ENCODE results near the gene FUT8. TPM values are rescaled to one million over a fixed set of nuclear protein-coding genes. Genes with fewer than 3 reads are reported as not detected.

The FUT8 gene
- total and polyA plus RNA-seq, 2 of the 8 experiments (the other 6 are each of a cell fraction or from before 2014, with no cell fraction given), result 10.5 to 25.1 TPM

GRCh38 chr14:65623759-65624158, 211.2 kb downstream of the FUT8 start:
- FAIRE-seq (no peak), DNase-seq (ENCODE audit: low read depth in 1 of 2, low spot score in 2 of 2) (no peak)
- no peak overlapping the region for H2AK5ac ChIP-seq (ENCODE audit: low read depth, low read length)
- TF ChIP-seq BACH1 (IDR thresholded peaks at IDR 0.05; ENCODE audit: low read length) (no peak), GTF2F1 (IDR thresholded peaks at IDR 0.05; ENCODE audit: borderline replicate concordance, low read depth, low read length) (no peak), NANOG (IDR thresholded peaks at IDR 0.05; ENCODE audit: insufficient read depth, low read depth, low read length, poor library complexity, severe bottlenecking) (no peak), HDAC6 (IDR thresholded peaks at IDR 0.05; ENCODE audit: low read depth, low read length) (no peak), TAF1 (IDR thresholded peaks at IDR 0.05; ENCODE audit: low read depth, low read length) (no peak), MAX (IDR thresholded peaks at IDR 0.05) (no peak), RFX5 (IDR thresholded peaks at IDR 0.05; ENCODE audit: borderline replicate concordance, low read depth, low read length) (no peak), CBX5 (IDR thresholded peaks at IDR 0.05; ENCODE audit: low read depth, low read length) (no peak), SUZ12 (IDR thresholded peaks at IDR 0.05; ENCODE audit: low read length) (no peak), CEBPB (IDR thresholded peaks at IDR 0.05; ENCODE audit: low read depth, low read length) (no peak), HDAC2 (IDR thresholded peaks at IDR 0.05; ENCODE audit: borderline replicate concordance in 1 of 2, low read depth in 2 of 2, low read length in 2 of 2) (no peak), TEAD4 (IDR thresholded peaks at IDR 0.05; ENCODE audit: low read depth, low read length) (no peak)
- H2BK15ac ChIP-seq (ENCODE audit: low read length), result no peak overlapping the region
- H3K23ac ChIP-seq (ENCODE audit: insufficient read length), result no peak overlapping the region
- no peak overlapping the region for H2BK12ac ChIP-seq (ENCODE audit: low read depth, low read length)
- no peak overlapping the region for H3K9ac ChIP-seq (replicated peaks in 1 of 4; ENCODE audit: extremely low read depth in 1 of 4, low read depth in 3 of 4, low read length in 3 of 4)
- no peaks in the 10 kb centered on the region for H3K23me2 ChIP-seq (ENCODE audit: low read depth, low read length)
- no peak overlapping the region for H2BK5ac ChIP-seq (ENCODE audit: low read depth, low read length)
- no peaks in the 10 kb centered on the region for H3K9me3 ChIP-seq (ENCODE audit: insufficient read depth in 2 of 2, low read depth in 1 of 2, low read length in 1 of 2)
- H4K20me1 ChIP-seq (replicated peaks in 1 of 2; ENCODE audit: control insufficient read depth in 1 of 2, insufficient read depth in 2 of 2, low read length in 2 of 2), result no peaks in the 10 kb centered on the region
- no peak overlapping the region for H3K4ac ChIP-seq (replicated peaks; ENCODE audit: insufficient read length, low read depth, low read length)
- no peak overlapping the region for H3K14ac ChIP-seq (ENCODE audit: insufficient read length)
- no peaks in the 10 kb centered on the region for H3K36me3 ChIP-seq (ENCODE audit: control insufficient read depth in 2 of 4, insufficient read depth in 4 of 4, low read length in 3 of 4)
- H3K4me3 ChIP-seq (ENCODE audit: extremely low read depth in 1 of 4, insufficient read depth in 2 of 4, low read depth in 3 of 4, low read length in 4 of 4), result no peak overlapping the region
- H2AFZ ChIP-seq (ENCODE audit: low read length), result no peak overlapping the region
- no peak overlapping the region for H3K18ac ChIP-seq (ENCODE audit: extremely low read depth, low read length)
- no peaks in the 10 kb centered on the region for H3K27me3 ChIP-seq (replicated peaks in 1 of 4; ENCODE audit: control insufficient read depth in 3 of 4, extremely low read depth in 1 of 4, insufficient read depth in 3 of 4, low read length in 3 of 4)
- 93% methylated on average over 1 of the region's 1 CpG; no CpG with 5 or more reads in 1 of the 2 experiments for WGBS, 2 experiments (ENCODE audit: extremely low coverage in 1 of 2, insufficient coverage in 1 of 2, insufficient read length in 1 of 2, insufficient replicate concordance in 2 of 2, low coverage in 1 of 2, low lambda C conversion rate in 2 of 2, missing lambda C conversion rate in 1 of 2)
- no peaks in the 10 kb centered on the region for H3K79me2 ChIP-seq (ENCODE audit: control insufficient read depth in 1 of 2, insufficient read depth in 2 of 2, low read length in 2 of 2)
- H4K5ac ChIP-seq (ENCODE audit: insufficient read length, low read depth, low read length), result no peak overlapping the region
- no peak overlapping the region for H3K27ac ChIP-seq (ENCODE audit: low read depth, low read length)
- H2BK120ac ChIP-seq (replicated peaks; ENCODE audit: low read depth, low read length), result no peak overlapping the region
- no peak overlapping the region for H3K4me2 ChIP-seq (ENCODE audit: insufficient read depth in 1 of 2, low read depth in 2 of 2, low read length in 2 of 2)
- no peak overlapping the region for H4K91ac ChIP-seq (replicated peaks; ENCODE audit: insufficient read length, low read length)
- CTCF ChIA-PET (ENCODE audit: partially characterized antibody), result interaction anchor here (0.6 to 2.4 kb wide), 6 partner anchors 9 to 209 kb away, joined by 3 to 5 read pairs (median 4); no protein-coding TSS in a partner anchor
- no peak overlapping the region for H4K8ac ChIP-seq (ENCODE audit: extremely low read depth, insufficient read depth, low read length)
- no peak overlapping the region for H2BK20ac ChIP-seq (ENCODE audit: low read length)
- no peaks in the 10 kb centered on the region for H3K4me1 ChIP-seq (replicated peaks in 1 of 4; ENCODE audit: control insufficient read depth in 3 of 4, insufficient read depth in 4 of 4, low read length in 3 of 4)
- POLR2A ChIA-PET (ENCODE audit: partially characterized antibody), result no interaction called here
- H3K56ac ChIP-seq (replicated peaks; ENCODE audit: insufficient read length, low read depth, low read length), result no peak overlapping the region
- H3K79me1 ChIP-seq (ENCODE audit: low read depth, low read length), result no peaks in the 10 kb centered on the region

Data from H1 (cell line).